Measurements from ENCODE around the gene ETFA.

DNA sequence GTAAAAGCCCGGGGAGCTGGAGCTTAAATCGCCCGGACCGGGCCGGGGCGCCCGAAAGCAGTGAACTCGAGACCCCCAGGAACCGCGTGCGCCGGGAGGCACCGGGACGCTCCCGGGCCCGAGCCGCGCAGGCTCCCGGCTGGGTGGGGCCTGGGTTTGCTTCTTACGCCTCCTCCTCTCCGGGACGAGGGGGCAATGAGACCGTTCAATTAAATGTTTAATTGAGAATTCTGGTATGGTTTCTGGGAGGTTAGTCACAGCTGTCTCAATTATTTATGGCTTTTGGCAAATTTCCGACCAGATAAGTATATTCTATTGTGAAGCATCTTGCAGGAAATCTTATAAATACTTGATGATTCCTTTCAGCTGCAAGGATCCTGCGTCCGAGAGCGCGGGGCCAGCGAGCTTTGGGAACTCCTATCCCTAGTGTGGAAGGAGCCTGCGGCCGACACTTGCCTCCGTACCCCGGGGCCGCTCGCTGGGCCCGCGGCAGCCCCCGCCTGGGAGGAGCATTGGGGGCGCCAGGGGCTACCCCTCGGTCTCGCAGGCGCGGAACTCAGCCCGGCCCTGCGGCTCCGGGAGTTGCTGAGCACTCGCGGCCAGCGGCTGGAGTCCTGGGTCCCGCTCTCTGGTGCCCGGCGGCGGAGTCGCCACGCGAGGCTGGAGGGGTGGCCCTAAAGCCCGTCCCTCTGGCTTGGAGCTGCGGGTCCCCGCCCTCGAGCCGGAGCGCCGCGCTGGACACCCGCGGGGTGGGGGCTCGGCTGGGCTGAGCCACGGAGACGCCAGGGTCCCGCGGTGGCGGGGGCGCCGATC lies 35.6 kb upstream of the ETFA start:
- TF ChIP-seq POLR2A (IDR thresholded peaks at IDR 0.05; ENCODE audit: low read length) (no peak), GATA1 (IDR thresholded peaks at IDR 0.05; ENCODE audit: low read depth, low read length) (no peak)

All from erythroblast (primary cell).